OCI-LY7 (cell line): ENCODE results near the gene TACC3. TPM values are rescaled to one million over a fixed set of nuclear protein-coding genes. Genes with fewer than 3 reads are reported as not detected.

Source experiments
- BruUV-seq: library from RNA; stranded (reverse); fragments of 400-500 nt; replicated peaks from 2 replicates; lab custom pipeline; 2021; lab: Mats Ljungman, UMichigan
- CTCF ChIA-PET: fragments of 300-600 bp; sonication (Branson Sonifier 250); formaldehyde crosslinking; loops from one replicate; lab custom pipeline; 2022; ENCODE audit warnings: antibody characterized with exemption; ENCODE audit not compliant: unreplicated experiment; lab: Charles Lee
- POLR2A ChIA-PET: fragments of 300-600 bp; sonication (Branson Sonifier 250); formaldehyde crosslinking; loops from one replicate; lab custom pipeline; 2022; ENCODE audit warnings: antibody characterized with exemption; lab: Charles Lee
- DNase-seq: peaks from one replicate; pipeline ENCODE4 v3.0.0-alpha.2; 2015; ENCODE audit warnings: low spot score
- H2AFZ ChIP-seq: fragments of 200-600 bp; sonication (generic), shearing (Covaris generic); 2 replicates; pipeline ENCODE4 v1.6.1; 2014; ENCODE audit warnings: mild to moderate bottlenecking, antibody characterized with exemption, low read length, moderate library complexity
- H3K27ac ChIP-seq: fragments of 200-600 bp; sonication (generic); 2 replicates; pipeline ENCODE4 v1.5.1; 2014; ENCODE audit warnings: mixed run types, low read depth, mild to moderate bottlenecking, moderate library complexity, low read length, inconsistent platforms; ENCODE audit not compliant: poor library complexity, severe bottlenecking
- H3K36me3 ChIP-seq: fragments of 200-600 bp; sonication (generic); 2 replicates; pipeline ENCODE4 v1.6.1; 2014; ENCODE audit warnings: mild to moderate bottlenecking, antibody characterized with exemption, low read length, moderate library complexity, mixed read lengths; ENCODE audit not compliant: insufficient read depth
- H3K4me1 ChIP-seq: fragments of 200-600 bp; sonication (generic); 2 replicates; pipeline ENCODE4 v1.5.1; 2014; ENCODE audit warnings: mild to moderate bottlenecking, low read length; ENCODE audit not compliant: insufficient read depth, poor library complexity, severe bottlenecking
- H3K4me2 ChIP-seq: fragments of 200-600 bp; sonication (generic); 2 replicates; pipeline ENCODE4 v1.6.1; 2014; ENCODE audit warnings: mild to moderate bottlenecking, low read length
- H3K4me3 ChIP-seq: fragments of 200-600 bp; sonication (generic); 2 replicates; pipeline ENCODE4 v1.5.1; 2014; ENCODE audit warnings: mild to moderate bottlenecking, low read depth, low read length; ENCODE audit not compliant: poor library complexity, severe bottlenecking
- H3K79me2 ChIP-seq: fragments of 200-600 bp; sonication (generic); 2 replicates; pipeline ENCODE4 v1.6.1; 2016; ENCODE audit warnings: low read depth, mild to moderate bottlenecking, low read length, moderate library complexity, mixed read lengths; ENCODE audit not compliant: insufficient read depth
- H3K9me2 ChIP-seq: fragments of 200-600 bp; sonication (generic); 2 replicates; pipeline ENCODE4 v1.6.1; 2016; ENCODE audit warnings: mild to moderate bottlenecking, low read length, mixed read lengths; ENCODE audit not compliant: insufficient read depth
- H3K9me3 ChIP-seq: fragments of 200-600 bp; sonication (generic); 2 replicates; pipeline ENCODE4 v1.6.1; 2014; ENCODE audit warnings: mild to moderate bottlenecking, mixed run types, low read length, mixed read lengths
- H4K20me1 ChIP-seq: fragments of 200-600 bp; sonication (generic); 2 replicates; pipeline ENCODE4 v1.6.1; 2014; ENCODE audit warnings: mild to moderate bottlenecking, antibody characterized with exemption, low read length, moderate library complexity, mixed read lengths; ENCODE audit not compliant: insufficient read depth
- EZH2phosphoT487 ChIP-seq: fragments of 200-600 bp; sonication (generic); IDR thresholded peaks from 2 replicates; pipeline ENCODE4 v1.6.1; 2018; ENCODE audit warnings: low read depth, borderline replicate concordance, mild to moderate bottlenecking, mixed run types, antibody characterized with exemption, low read length, moderate library complexity, mixed read lengths
- intact Hi-C: fragments of 100-400 bp; cut with micrococcal nuclease; formaldehyde crosslinking; loops from one replicate; pipeline ENCODE4 v1.10.0; 2022; ENCODE audit not compliant: unreplicated experiment
- total RNA-seq, 2 experiments: library from RNA; depleted of rRNA in 1 of 2; stranded (reverse); fragments of >200 nt in 1 of 2; shearing (Covaris generic) in 1 of 2; gene quantifications; 2 replicates each; pipeline ENCODE4 v1.2.3, GENCODE V29; 2014 to 2022
- TF ChIP-seq, protein P1 (sequence below): fragments of 200-600 bp; sonication (generic); conservative IDR thresholded peaks from 2 replicates; pipeline ENCODE4 v1.5.1; 2014; ENCODE audit warnings: mild to moderate bottlenecking, antibody characterized with exemption, low read length, moderate library complexity, mixed read lengths

TACC3 gene
- total RNA-seq, 2 experiments from 2014 or later, result 100 to 257 TPM

DNA sequence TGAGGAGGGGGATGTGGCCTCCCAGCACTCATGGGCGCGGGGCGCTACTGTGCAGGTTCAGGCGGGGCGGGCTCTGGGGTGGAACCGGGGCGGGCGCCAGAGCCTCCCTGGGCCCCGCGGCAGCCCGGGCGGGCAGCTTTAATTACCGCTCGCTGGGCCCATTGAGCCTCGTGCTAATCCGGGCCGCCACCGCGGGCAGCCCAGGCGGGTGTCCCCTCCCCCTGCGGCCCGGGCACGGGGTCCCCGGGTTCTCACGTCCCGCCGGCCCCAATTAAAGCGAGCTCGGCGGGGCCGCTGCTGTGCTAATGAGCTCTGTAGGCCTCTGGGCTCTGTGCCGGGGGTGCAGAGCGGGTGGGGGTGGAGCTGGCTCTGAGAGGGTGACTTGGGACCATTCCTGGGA, 48.9 kb downstream of the TACC3 start:
- no peak for DNase-seq
- Histone ChIP-seq H4K20me1 (no peaks in the 10 kb centered on the region), H3K9me3 (no peaks in the 10 kb centered on the region), H3K4me3 (no peak overlapping the region), H3K36me3 (no peaks in the 10 kb centered on the region), H2AFZ (no peak overlapping the region), H3K4me1 (peaks cover 5% of the 10 kb centered on the region), H3K27ac (no peak overlapping the region), H3K9me2 (no peaks in the 10 kb centered on the region), H3K4me2 (no peak overlapping the region), H3K79me2 (no peaks in the 10 kb centered on the region)
- intact Hi-C loops, result no loop called here
- TF ChIP-seq, protein P1, sequence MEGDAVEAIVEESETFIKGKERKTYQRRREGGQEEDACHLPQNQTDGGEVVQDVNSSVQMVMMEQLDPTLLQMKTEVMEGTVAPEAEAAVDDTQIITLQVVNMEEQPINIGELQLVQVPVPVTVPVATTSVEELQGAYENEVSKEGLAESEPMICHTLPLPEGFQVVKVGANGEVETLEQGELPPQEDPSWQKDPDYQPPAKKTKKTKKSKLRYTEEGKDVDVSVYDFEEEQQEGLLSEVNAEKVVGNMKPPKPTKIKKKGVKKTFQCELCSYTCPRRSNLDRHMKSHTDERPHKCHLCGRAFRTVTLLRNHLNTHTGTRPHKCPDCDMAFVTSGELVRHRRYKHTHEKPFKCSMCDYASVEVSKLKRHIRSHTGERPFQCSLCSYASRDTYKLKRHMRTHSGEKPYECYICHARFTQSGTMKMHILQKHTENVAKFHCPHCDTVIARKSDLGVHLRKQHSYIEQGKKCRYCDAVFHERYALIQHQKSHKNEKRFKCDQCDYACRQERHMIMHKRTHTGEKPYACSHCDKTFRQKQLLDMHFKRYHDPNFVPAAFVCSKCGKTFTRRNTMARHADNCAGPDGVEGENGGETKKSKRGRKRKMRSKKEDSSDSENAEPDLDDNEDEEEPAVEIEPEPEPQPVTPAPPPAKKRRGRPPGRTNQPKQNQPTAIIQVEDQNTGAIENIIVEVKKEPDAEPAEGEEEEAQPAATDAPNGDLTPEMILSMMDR, result no peak
- no peak for TF ChIP-seq EZH2phosphoT487
- BruUV-seq, result no TSS peak
- CTCF ChIA-PET, result no interaction called here
- POLR2A ChIA-PET, result no interaction called here

DNA sequence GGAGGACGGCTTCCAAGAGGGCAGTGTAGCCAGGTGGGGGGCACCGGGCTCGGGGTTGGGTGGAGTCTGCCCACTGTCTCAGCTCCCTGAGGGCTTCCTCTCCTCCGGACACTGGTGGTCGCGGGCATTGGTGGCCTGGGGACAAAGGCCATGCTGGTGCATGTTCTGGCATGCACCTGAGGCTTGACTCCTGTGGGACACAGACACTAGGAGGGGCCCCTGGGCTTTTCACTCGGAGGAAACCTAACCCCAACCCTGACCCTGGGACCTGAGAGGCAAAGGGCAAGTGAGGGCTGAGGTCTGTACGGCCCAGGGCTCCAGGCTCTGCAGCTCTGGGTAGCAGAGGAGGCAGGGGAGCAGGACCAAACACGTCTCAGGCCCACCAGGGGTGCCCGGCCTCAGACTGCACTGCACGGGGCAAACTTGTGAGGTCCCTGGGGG, 49.5 kb downstream of the TACC3 start:
- Histone ChIP-seq H3K4me2 (no peak overlapping the region), H3K27ac (no peak overlapping the region), H3K4me3 (no peak overlapping the region), H2AFZ (no peak overlapping the region), H3K9me3 (no peaks in the 10 kb centered on the region), H3K4me1 (peaks cover 5% of the 10 kb centered on the region), H4K20me1 (no peaks in the 10 kb centered on the region), H3K9me2 (no peaks in the 10 kb centered on the region), H3K36me3 (no peaks in the 10 kb centered on the region), H3K79me2 (no peaks in the 10 kb centered on the region)
- ChIA-PET POLR2A (no interaction called here), CTCF (no interaction called here)
- no TSS peak for BruUV-seq
- intact Hi-C loops, result no loop called here
- TF ChIP-seq, protein P1, result no peak
- no peak for TF ChIP-seq EZH2phosphoT487
- no peak for DNase-seq

DNA sequence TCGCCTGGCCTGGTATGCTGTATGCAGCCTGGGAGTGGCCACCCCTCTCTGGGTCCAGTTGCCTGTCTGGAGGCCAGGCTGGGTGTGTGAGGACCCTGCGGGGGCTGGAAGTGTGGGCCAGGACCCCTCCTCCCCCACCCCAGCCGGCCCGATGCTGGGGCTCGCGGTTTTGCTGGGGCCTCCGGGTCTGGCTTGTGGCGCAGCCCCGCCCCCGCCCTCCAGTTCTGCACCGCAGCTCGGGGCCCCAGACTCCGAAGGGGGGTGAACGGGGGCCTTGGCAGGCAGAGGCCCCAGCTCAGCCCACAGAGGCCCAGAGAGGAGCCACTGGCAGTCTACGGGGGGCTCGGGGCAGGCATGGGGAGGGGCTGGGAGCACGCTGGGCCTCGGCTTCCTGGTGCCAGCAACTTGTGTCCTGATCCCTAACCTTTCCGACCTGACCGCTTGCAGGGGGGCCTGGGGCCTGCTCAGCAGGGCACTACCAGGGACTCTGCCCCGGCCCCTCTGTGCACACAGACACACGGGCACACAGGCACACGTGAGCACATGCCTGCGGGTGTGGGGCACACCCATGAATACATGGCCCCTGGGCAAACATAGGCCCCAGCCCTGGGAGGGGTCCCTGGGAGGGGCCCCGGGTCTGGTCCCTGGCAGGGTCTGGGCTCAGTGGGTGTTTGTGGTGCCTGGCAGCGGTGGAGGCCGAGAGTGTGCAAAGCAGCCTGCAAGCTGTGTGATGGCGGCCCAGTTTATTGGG, 50.4 kb downstream of the TACC3 start:
- H3K27ac ChIP-seq, result no peak overlapping the region
- H3K4me1 ChIP-seq, result peaks cover 1% of the 10 kb centered on the region
- H3K4me2 ChIP-seq, result no peak overlapping the region
- no peak for TF ChIP-seq EZH2phosphoT487
- TF ChIP-seq, protein P1, result no peak
- H2AFZ ChIP-seq, result no peak overlapping the region
- H3K79me2 ChIP-seq, result no peaks in the 10 kb centered on the region
- H3K4me3 ChIP-seq, result no peak overlapping the region
- no peaks in the 10 kb centered on the region for H4K20me1 ChIP-seq
- H3K9me2 ChIP-seq, result no peaks in the 10 kb centered on the region
- BruUV-seq, result no TSS peak
- intact Hi-C loops, result no loop called here
- H3K9me3 ChIP-seq, result no peaks in the 10 kb centered on the region
- no peak for DNase-seq
- POLR2A ChIA-PET, result no interaction called here
- no peaks in the 10 kb centered on the region for H3K36me3 ChIP-seq
- CTCF ChIA-PET, result interaction anchor here (0.6 kb wide), 1 partner anchor 670 kb away, joined by 5 read pairs; no protein-coding TSS in a partner anchor
